ENCODE results near the gene POLDIP2.

POLDIP2 gene

GRCh38 chr17:28402844-28403243 is 45.5 kb upstream of the POLDIP2 start:
- Histone ChIP-seq H3K9me2 (replicated peaks; ENCODE audit: low read depth, low read length) (no peaks in the 10 kb centered on the region), H3K4me1 (ENCODE audit: insufficient read depth, low read length, poor library complexity, severe bottlenecking) (no peaks in the 10 kb centered on the region), H2AFZ (ENCODE audit: low read length) (no peak overlapping the region), H3K79me2 (ENCODE audit: insufficient read depth, low read length) (no peaks in the 10 kb centered on the region), H3K4me3 (ENCODE audit: low read length, poor library complexity, severe bottlenecking) (no peak overlapping the region), H3K36me3 (ENCODE audit: insufficient read depth, low read length) (no peaks in the 10 kb centered on the region), H3K9me3 (ENCODE audit: insufficient read depth, low read depth, low read length) (no peaks in the 10 kb centered on the region), H3K27me3 (ENCODE audit: insufficient read depth, low read length, poor library complexity, severe bottlenecking) (no peaks in the 10 kb centered on the region), H3K4me2 (ENCODE audit: low read depth, low read length, poor library complexity, severe bottlenecking) (no peak overlapping the region), H3F3A (ENCODE audit: low read depth) (no peaks in the 10 kb centered on the region), H4K20me1 (ENCODE audit: insufficient read depth, low read length, poor library complexity, severe bottlenecking) (no peaks in the 10 kb centered on the region), H3K9ac (ENCODE audit: low read depth, low read length, poor library complexity, severe bottlenecking) (no peak overlapping the region)
- no peak for TF ChIP-seq CTCF (conservative IDR thresholded peaks at IDR 0.05; ENCODE audit: low read length)
- no peak for TF ChIP-seq EZH2phosphoT487 (IDR thresholded peaks at IDR 0.05; ENCODE audit: borderline replicate concordance)

- Histone ChIP-seq H3K79me2 (ENCODE audit: insufficient read depth, low read length) (no peaks in the 10 kb centered on the region), H3F3A (ENCODE audit: low read depth) (no peaks in the 10 kb centered on the region), H3K9me2 (replicated peaks; ENCODE audit: low read depth, low read length) (no peaks in the 10 kb centered on the region), H3K36me3 (ENCODE audit: insufficient read depth, low read length) (no peaks in the 10 kb centered on the region), H3K4me3 (ENCODE audit: low read length, poor library complexity, severe bottlenecking) (no peak overlapping the region), H3K27me3 (ENCODE audit: insufficient read depth, low read length, poor library complexity, severe bottlenecking) (no peaks in the 10 kb centered on the region), H2AFZ (ENCODE audit: low read length) (no peak overlapping the region), H3K4me2 (ENCODE audit: low read depth, low read length, poor library complexity, severe bottlenecking) (no peak overlapping the region), H3K4me1 (ENCODE audit: insufficient read depth, low read length, poor library complexity, severe bottlenecking) (no peaks in the 10 kb centered on the region), H3K9ac (ENCODE audit: low read depth, low read length, poor library complexity, severe bottlenecking) (no peak overlapping the region), H3K9me3 (ENCODE audit: insufficient read depth, low read depth, low read length) (no peaks in the 10 kb centered on the region), H4K20me1 (ENCODE audit: insufficient read depth, low read length, poor library complexity, severe bottlenecking) (no peaks in the 10 kb centered on the region)
- TF ChIP-seq EZH2phosphoT487 (IDR thresholded peaks at IDR 0.05; ENCODE audit: borderline replicate concordance) (no peak), CTCF (conservative IDR thresholded peaks at IDR 0.05; ENCODE audit: low read length) (no peak)
Measured at GRCh38 chr17:28402224-28402630, 44.9 kb upstream of the POLDIP2 start.

GRCh38 chr17:28399808-28400207 is 42.5 kb upstream of the POLDIP2 start:
- H3K9me3 ChIP-seq (ENCODE audit: insufficient read depth, low read depth, low read length), result no peaks in the 10 kb centered on the region
- no peak overlapping the region for H2AFZ ChIP-seq (ENCODE audit: low read length)
- no peaks in the 10 kb centered on the region for H3K9me2 ChIP-seq (replicated peaks; ENCODE audit: low read depth, low read length)
- no peaks in the 10 kb centered on the region for H4K20me1 ChIP-seq (ENCODE audit: insufficient read depth, low read length, poor library complexity, severe bottlenecking)
- H3K4me2 ChIP-seq (ENCODE audit: low read depth, low read length, poor library complexity, severe bottlenecking), result no peak overlapping the region
- H3K9ac ChIP-seq (ENCODE audit: low read depth, low read length, poor library complexity, severe bottlenecking), result no peak overlapping the region
- no peaks in the 10 kb centered on the region for H3K36me3 ChIP-seq (ENCODE audit: insufficient read depth, low read length)
- H3K4me3 ChIP-seq (ENCODE audit: low read length, poor library complexity, severe bottlenecking), result no peak overlapping the region
- no peak for TF ChIP-seq EZH2phosphoT487 (IDR thresholded peaks at IDR 0.05; ENCODE audit: borderline replicate concordance)
- no peak for TF ChIP-seq CTCF (conservative IDR thresholded peaks at IDR 0.05; ENCODE audit: low read length)
- no peaks in the 10 kb centered on the region for H3K4me1 ChIP-seq (ENCODE audit: insufficient read depth, low read length, poor library complexity, severe bottlenecking)
- H3K79me2 ChIP-seq (ENCODE audit: insufficient read depth, low read length), result no peaks in the 10 kb centered on the region
- no peaks in the 10 kb centered on the region for H3F3A ChIP-seq (ENCODE audit: low read depth)
- H3K27me3 ChIP-seq (ENCODE audit: insufficient read depth, low read length, poor library complexity, severe bottlenecking), result no peaks in the 10 kb centered on the region
